Breast epithelium (tissue), 3 donors: ENCODE data around the gene SUSD6.

Experiments
- CTCF ChIP-seq, 3 donors: fragments of 450-650 bp; IDR thresholded peaks; one replicate each; pipeline ENCODE4 v1.5.1; 2016 to 2017; ENCODE audit warnings: antibody characterized with exemption in 3 of 3, mild to moderate bottlenecking in 3 of 3, moderate library complexity in 3 of 3
- POLR2AphosphoS5 ChIP-seq, 3 donors: sonication (generic); formaldehyde crosslinking; IDR thresholded peaks; one replicate each; pipeline ENCODE4 v1.6.1; 2017; ENCODE audit warnings: antibody characterized with exemption in 3 of 3

GRCh38 chr14:69567563-69567962 is 43.8 kb upstream of the SUSD6 start:
- TF ChIP-seq POLR2AphosphoS5 (IDR thresholded peaks at IDR 0.05) (no peak), CTCF (IDR thresholded peaks at IDR 0.05) (no peak)
